DMS114 treated with DMSO at 0.1 percent for 48 hours (cell line): Measurements from ENCODE around the gene RELL2.
"Not testable (repeated sequence)": the region's sequence is repeated elsewhere in the genome, so short reads cannot be mapped to it uniquely, and the experiment has no call there.

Experiments used
- DNase-seq: peaks from one replicate; lab custom pipeline; 2025; ENCODE audit not compliant: unreplicated experiment; lab: John Stamatoyannopoulos, UW

RELL2 gene, protein sequence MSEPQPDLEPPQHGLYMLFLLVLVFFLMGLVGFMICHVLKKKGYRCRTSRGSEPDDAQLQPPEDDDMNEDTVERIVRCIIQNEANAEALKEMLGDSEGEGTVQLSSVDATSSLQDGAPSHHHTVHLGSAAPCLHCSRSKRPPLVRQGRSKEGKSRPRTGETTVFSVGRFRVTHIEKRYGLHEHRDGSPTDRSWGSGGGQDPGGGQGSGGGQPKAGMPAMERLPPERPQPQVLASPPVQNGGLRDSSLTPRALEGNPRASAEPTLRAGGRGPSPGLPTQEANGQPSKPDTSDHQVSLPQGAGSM

GRCh38 chr5:141636413-141637122 is at the start of gene RELL2, which contains the start of gene HDAC3:
RELL2 (plus strand) TSS chr5:141636997; CDS start chr5:141638226, 1,229 bp downstream.
HDAC3 (minus strand) TSS chr5:141636849; CDS start chr5:141636790, 59 bp downstream.
- DNase-seq: peak; percentile 84

DNA sequence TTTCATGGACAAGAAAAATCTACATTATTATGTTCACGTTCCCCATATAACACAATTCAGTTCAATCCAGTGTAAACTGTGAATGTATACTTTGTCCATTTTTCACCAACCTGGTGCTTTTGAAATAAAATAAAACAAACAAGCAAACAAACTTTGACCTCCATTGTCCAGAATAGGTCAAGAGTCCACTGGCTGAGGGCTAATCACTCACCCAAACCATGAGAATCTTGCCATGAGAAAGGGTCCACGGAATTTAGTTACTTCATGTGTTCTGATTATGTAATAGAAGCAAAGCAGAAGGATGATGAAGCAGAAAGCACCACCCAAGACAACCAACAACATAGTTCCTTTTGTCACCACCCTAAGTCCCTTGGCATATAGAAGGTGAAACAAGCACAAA is 46.7 kb upstream of the RELL2 start:
- DNase-seq: no peak

DNA sequence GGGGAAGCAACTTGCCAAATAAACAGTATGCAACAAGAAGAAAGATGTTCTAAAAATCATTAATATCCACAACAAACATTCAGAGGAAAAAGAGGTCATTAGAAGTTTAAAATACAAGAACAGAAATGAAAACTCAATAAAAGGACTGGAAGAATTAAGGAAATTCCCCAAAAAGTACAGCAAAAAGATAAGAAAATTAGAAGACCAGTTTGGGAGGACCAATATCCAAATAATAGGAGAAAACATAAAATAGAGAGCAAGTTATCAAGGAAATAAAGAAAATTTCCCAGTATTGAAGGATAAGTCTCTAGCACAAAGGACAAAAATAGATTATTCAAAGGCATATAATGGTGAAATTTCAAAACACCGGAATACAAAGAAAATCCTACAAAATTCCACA is 39.9 kb upstream of the RELL2 start:
- no peak for DNase-seq

DNA sequence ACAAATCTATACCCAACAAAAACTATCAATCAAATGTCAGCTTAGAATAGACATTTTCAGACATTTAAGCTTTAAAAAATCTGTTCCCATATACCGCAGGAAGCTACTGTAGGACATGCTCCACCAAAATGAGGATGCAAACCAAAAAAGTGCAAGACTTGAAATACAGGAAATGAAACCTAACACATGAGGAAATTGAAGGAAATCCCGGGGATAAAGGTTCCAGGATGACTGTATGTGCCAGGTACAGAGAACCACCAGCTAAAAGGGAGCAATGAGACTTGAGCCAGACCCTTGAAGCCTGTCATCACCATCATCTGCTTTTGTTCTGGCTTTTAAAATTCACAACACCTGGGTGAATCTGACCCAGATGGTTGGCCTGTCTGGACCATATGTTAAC is 39.4 kb upstream of the RELL2 start:
- no peak for DNase-seq

DNA sequence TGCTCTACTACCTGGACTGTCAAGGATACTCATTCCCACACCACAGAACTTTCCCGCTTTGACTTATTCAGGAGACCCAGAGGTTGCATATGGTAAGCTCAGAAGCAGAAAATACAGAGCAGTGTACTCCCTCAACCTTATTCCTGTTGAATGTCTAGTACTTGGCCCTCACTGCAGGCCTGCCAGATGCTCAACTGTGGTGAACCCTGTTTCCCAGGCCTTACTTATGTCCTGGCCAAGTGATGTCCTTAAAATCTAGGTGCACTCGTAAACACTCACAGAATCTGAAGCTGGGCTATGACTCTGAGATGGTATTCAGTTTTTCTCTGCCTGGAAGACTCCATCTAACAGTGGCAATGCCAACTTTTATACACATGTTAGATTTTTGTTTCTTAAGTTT is 39.0 kb upstream of the RELL2 start:
- DNase-seq: no peak

- no peak for DNase-seq
Measured at GRCh38 chr5:141598391-141599345, 38.1 kb upstream of the RELL2 start.

DNA sequence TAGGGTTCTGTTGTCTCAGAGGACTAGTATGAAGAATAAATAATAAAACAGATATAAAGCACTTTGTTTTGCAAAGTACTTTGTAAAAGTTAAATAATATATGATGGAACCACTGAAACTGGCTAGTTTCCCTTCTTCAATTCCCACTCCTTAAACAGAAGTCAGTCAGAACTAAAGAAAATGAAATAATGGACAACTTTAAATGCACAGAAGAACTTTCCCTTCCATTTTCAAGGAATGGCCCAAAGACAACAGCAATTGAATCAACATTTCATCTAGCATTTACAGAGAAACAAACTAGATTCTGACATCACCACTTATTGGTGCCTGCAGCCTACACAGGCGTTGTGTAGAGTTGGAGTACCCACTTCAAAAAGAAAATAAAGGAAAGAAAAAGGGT is 34.2 kb upstream of the RELL2 start:
- DNase-seq: no peak

GRCh38 chr5:141603923-141604717 is 32.7 kb upstream of the RELL2 start:
- DNase-seq: no peak

DNA sequence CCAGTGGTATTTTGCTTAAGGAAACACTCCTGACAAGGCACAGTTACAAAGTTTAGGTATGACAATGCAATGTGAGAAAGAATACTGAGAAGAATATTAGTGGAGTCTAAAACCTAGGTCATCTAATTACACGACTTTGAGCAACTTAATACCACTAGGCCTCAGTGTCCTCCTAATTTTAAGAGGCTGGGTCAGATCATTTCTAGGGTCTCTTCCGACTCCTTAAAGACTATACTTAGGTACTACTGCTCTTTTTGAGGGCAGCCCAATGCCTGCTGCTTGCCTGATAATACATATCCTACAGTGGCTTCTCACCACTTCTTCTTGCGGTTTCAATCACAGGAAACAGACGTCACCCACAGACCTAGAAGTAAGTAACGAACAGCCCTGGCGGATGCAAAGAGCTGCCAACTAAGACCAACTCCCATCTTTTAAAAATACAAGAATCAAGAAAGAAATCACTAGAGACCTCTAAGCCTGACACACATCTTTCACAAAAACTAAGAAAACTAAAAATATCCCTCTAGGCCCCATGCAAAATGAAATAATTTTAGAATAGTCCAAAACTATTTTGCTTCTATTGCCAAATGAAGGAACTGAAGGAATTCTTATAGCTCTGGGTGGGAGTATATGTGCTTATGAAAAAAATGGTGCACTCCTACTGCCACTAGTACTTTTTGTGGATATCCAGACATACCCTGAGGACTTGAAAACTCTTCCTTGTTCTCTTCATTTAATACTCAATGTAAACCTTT is 31.1 kb upstream of the RELL2 start:
- DNase-seq: no peak

DNA sequence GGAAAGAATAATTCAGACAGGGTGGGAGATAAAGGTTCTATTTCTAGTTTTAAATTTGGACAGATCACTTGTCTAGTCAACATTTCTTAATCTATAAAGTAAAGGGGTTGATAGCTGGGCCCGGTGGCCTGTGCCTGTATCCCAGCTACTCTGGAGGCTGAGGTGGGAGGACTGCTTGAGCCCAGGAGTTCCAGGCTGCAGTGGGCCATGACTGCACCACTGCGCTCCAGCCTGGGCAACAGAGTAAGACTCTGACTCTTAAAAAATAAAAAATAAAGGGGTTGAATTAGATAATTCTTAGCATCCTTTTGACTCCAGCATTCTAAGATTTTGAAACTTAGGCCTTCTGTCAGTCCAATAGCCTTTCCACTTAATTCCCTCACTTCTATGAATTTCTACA is 28.8 kb upstream of the RELL2 start:
- no peak for DNase-seq

GRCh38 chr5:141608557-141608956 is 28.2 kb upstream of the RELL2 start:
- DNase-seq: no peak

DNA sequence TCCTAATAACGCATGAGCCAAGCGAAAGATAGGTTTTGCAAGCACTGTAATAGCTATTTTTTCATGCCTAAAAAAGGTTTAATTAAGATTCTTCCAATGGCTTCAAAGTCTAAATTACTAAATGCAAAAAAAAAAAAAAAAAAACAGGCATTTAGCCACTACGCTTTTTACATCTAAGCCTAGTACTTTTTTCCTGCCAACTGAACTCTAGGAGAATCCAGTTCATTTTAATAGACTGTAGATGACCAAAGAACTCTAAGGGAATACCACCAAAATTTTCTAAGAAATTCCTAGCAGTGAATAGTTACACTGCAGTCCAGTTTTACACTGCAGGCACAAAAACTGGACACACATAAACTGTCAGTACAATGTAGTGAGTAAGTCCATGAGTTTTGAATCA is 27.8 kb upstream of the RELL2 start:
- DNase-seq: no peak

GRCh38 chr5:141609921-141610320 is 26.9 kb upstream of the RELL2 start:
- not testable (repeated sequence) for DNase-seq

- DNase-seq: no peak
Measured at GRCh38 chr5:141611289-141611688, 25.5 kb upstream of the RELL2 start.

GRCh38 chr5:141613344-141613743 is 23.5 kb upstream of the RELL2 start:
- no peak for DNase-seq

DNA sequence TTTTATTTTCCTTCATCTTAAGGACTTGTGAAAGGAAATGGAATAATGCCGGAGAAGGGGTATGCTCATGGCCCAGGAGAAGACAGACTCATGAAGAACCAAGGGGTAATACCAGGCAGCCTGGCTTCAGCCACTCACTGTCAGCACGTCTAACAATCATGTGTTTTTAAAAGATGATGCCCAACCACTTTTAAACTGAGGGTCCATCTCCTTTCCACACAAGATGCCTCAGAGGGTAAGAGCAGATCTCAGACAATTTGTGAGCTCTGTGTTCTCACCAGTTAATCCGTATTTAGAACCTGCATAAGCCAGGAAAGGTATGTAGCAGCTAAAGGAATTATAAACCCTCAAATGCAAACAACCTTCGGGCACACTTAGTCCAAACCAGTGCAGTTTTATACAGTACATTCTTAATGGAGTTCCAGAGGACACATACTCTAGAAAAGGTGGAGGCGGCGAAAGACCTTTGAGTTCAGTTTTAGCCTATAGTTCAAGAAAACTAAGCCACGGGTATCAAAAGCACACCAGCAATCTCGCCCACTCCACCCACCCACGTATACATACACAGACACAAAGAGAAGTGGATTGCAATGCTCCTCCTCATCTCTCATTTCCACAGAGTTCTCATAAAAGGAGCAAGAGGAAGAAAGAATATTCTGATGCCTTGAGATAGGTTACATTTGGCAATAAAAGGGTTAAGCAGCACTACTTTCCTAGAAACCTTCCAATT is 20.6 kb upstream of the RELL2 start:
- DNase-seq: no peak

DNA sequence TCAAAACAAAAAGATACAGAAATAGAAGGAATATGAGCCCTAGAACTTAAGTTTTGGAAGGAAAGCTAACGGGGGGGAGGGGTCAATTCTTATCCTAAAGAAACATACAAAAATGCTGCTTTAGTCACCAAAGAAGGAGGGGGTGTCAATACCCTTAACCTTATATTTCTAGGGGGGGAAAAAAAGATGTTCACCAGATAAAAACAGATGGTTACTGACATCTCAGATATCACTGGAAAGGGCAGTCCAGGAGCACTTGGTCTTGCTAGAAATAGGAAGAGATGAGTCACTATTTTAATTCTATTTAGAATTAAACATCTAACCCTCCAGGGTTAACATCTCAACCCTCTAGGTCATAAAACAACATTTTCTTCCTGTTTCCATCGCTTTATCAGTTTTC is 19.7 kb upstream of the RELL2 start:
- no peak for DNase-seq

- DNase-seq: no peak
Measured at GRCh38 chr5:141617682-141618029, 19.1 kb upstream of the RELL2 start.

DNA sequence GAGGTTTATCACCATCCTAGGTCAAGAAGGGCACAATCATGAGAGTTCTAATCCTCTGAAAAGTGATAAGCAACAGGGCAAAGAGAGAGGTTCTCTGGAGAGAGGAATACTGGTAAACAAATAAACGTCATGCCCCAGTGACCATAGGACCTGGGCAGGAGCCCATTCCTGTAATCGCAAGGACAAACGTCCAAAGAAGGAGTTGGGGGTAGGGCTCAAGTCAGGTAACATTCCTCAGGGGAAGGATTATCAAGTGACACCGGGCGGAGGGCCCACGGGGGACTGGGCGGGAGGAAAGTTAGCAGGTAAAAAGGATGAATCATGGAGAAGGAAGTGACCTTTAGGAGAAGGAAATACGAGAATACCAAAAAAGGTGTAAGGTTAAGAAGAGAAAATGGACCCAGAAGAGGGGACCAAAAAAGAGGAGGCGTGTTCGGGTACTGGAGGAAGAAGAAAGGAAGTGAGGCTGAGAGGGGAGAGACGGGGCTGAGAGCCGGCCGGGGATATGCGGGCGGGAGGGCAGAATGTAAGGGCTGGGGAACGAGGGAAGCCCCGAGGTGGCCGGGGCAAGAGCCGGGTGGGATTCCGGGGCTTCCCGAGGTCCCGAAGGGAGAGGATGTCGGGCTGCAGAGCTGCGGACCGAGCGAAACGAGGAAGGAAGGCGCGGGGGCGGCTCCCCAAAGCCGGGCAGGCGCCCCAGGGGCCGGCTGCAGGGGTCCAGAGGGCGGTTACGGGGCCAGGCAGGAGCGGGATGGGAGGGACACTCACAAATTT is 18.6 kb upstream of the RELL2 start:
- DNase-seq: no peak
